Endothelial cell of umbilical vein (primary cell): ENCODE measurements around the gene TSPYL2. TPM values are rescaled to one million over a fixed set of nuclear protein-coding genes. Genes with fewer than 3 reads are reported as not detected.
A peak's percentile ranks its signal among the peaks of the same experiment; 100 is the strongest.

Experiments
- BruUV-seq: library from RNA; stranded (reverse); fragments of 400-500 nt; replicated peaks from 2 replicates; lab custom pipeline; 2021; lab: Mats Ljungman, UMichigan
- CTCF ChIA-PET: fragments of 300-600, 350-600 bp; sonication (Branson Sonifier 250); formaldehyde crosslinking; loops from one replicate; lab custom pipeline; 2021; ENCODE audit warnings: antibody characterized with exemption, inconsistent platforms; lab: Charles Lee
- POLR2A ChIA-PET: fragments of 300-600, 350-600 bp; sonication (Branson Sonifier 250); formaldehyde crosslinking; loops from one replicate; lab custom pipeline; 2021; ENCODE audit warnings: antibody characterized with exemption, inconsistent platforms; lab: Charles Lee
- DNase-seq: peaks from one replicate; pipeline ENCODE4 v3.0.0-alpha.2; 2011; ENCODE audit warnings: low read depth, low spot score
- FAIRE-seq: peaks from 2 replicates; lab custom pipeline; 2011; peaks lifted over from hg19 to GRCh38; lab: Jason Lieb, UNC
- H2AFZ ChIP-seq: 2 replicates; pipeline ENCODE4 v1.6.0; 2012; ENCODE audit warnings: low read depth, low read length, control low read depth, inconsistent platforms
- H3K27ac ChIP-seq: 2 replicates; pipeline ENCODE4 v1.5.1; 2011; ENCODE audit warnings: low read depth, mild to moderate bottlenecking, control low read depth, low read length, moderate library complexity; ENCODE audit not compliant: insufficient read depth
- H3K27me3 ChIP-seq, 2 experiments: 2 replicates each; pipeline versions ENCODE4 v1.6.0 to v1.6.1; 2011; ENCODE audit warnings: low read length in 2 of 2, mixed read lengths in 1 of 2; ENCODE audit not compliant: control insufficient read depth in 2 of 2, insufficient read depth in 2 of 2
- H3K36me3 ChIP-seq, 2 experiments: 2 replicates in 1 of 2; 3 replicates in 1 of 2; pipeline ENCODE4 v1.5.1; 2011; ENCODE audit warnings: low read length in 2 of 2, mild to moderate bottlenecking in 1 of 2, moderate library complexity in 1 of 2; ENCODE audit not compliant: control insufficient read depth in 2 of 2, insufficient read depth in 2 of 2; ENCODE audit errors: extremely low read depth in 1 of 2
- H3K4me1 ChIP-seq: 3 replicates; pipeline ENCODE4 v1.5.1; 2011; ENCODE audit warnings: mild to moderate bottlenecking, low read length; ENCODE audit not compliant: control insufficient read depth, insufficient read depth; ENCODE audit errors: extremely low read depth
- H3K4me2 ChIP-seq: 2 replicates; pipeline ENCODE4 v1.6.1; 2011; ENCODE audit warnings: low read length, control low read depth, mixed read lengths; ENCODE audit not compliant: insufficient read depth
- H3K4me3 ChIP-seq, 3 experiments: fragments of 200-600 bp in 1 of 3; sonication (generic), shearing (Covaris generic) in 1 of 3; replicated peaks in 1 of 3; 2 replicates each; pipeline ENCODE4 v1.5.1; 2011 to 2016; ENCODE audit warnings: control low read depth in 3 of 3, low read length in 3 of 3, mild to moderate bottlenecking in 2 of 3, inconsistent platforms in 1 of 3, low read depth in 1 of 3, moderate library complexity in 1 of 3; ENCODE audit not compliant: insufficient read depth in 1 of 3
- H3K79me2 ChIP-seq: 2 replicates; pipeline ENCODE4 v1.6.0; 2012; ENCODE audit warnings: low read length, inconsistent platforms; ENCODE audit not compliant: control insufficient read depth, insufficient read depth
- H3K9ac ChIP-seq: replicated peaks from 2 replicates; pipeline ENCODE3; 2011; ENCODE audit warnings: low read length, control low read depth; ENCODE audit not compliant: insufficient read depth; ENCODE audit errors: extremely low read depth
- H3K9me1 ChIP-seq: replicated peaks from 3 replicates; pipeline ENCODE4 v1.6.0; 2011; ENCODE audit warnings: mild to moderate bottlenecking, low read length; ENCODE audit not compliant: control insufficient read depth, insufficient read depth; ENCODE audit errors: extremely low read depth
- H3K9me3 ChIP-seq: replicated peaks from 2 replicates; pipeline ENCODE4 v1.5.1; 2012; ENCODE audit warnings: low read length, inconsistent platforms; ENCODE audit not compliant: control insufficient read depth, insufficient read depth
- H4K20me1 ChIP-seq: replicated peaks from 2 replicates; pipeline ENCODE3; 2011; ENCODE audit warnings: mild to moderate bottlenecking, low read length; ENCODE audit not compliant: control insufficient read depth, insufficient read depth; ENCODE audit errors: extremely low read depth
- EZH2 ChIP-seq: IDR thresholded peaks from 2 replicates; pipeline ENCODE4 v1.6.1; 2012; ENCODE audit warnings: borderline replicate concordance, low read depth, mild to moderate bottlenecking, moderate library complexity, low read length, inconsistent platforms; ENCODE audit not compliant: severe bottlenecking
- GATA2 ChIP-seq: IDR thresholded peaks from 2 replicates; pipeline ENCODE4 v1.7.0; 2011; ENCODE audit warnings: low read depth, mild to moderate bottlenecking, moderate library complexity, mixed read lengths, low read length; ENCODE audit not compliant: insufficient read length, insufficient read depth
- JUN ChIP-seq: IDR thresholded peaks from 2 replicates; pipeline ENCODE4 v1.6.1; 2011; ENCODE audit warnings: borderline replicate concordance, low read depth; ENCODE audit not compliant: insufficient read length, insufficient read depth
- MYC ChIP-seq: IDR thresholded peaks from one replicate; pipeline ENCODE4 v1.6.1; 2011; ENCODE audit warnings: mild to moderate bottlenecking, low read depth, low read length
- POLR2A ChIP-seq: IDR thresholded peaks from 2 replicates; pipeline ENCODE4 v1.6.1; 2012; ENCODE audit warnings: low read depth, mild to moderate bottlenecking, control low read depth, low read length
- POLR2AphosphoS5 ChIP-seq: IDR thresholded peaks from 2 replicates; pipeline ENCODE4 v1.6.1; 2012; ENCODE audit warnings: low read depth, mild to moderate bottlenecking, control low read depth, low read length, moderate library complexity; ENCODE audit not compliant: insufficient read depth
- dilution Hi-C: fragments of 300-500 bp; cut with MboI; formaldehyde crosslinking; loops from one replicate; pipeline ENCODE4 v1.15.0; 2019; ENCODE audit warnings: low sequenced_read_pairs; ENCODE audit not compliant: extremely low pct_ligation_motif_present
- intact Hi-C: fragments of 100-400 bp; cut with micrococcal nuclease; formaldehyde crosslinking; loops from one replicate; pipeline ENCODE4 v1.10.0; 2022
- polyA plus RNA-seq, 4 experiments: library from polyadenylated mRNA; depleted of rRNA in 3 of 4; stranded (reverse) in 3 of 4; unstranded in 1 of 4; fragments of >200 nt; gene quantifications; 2 replicates each; pipeline versions ENCODE4 v1.2.1 to v1.2.3, GENCODE V29; 2011 to 2012; ENCODE audit warnings: missing spikeins in 1 of 4
- total RNA-seq: library from RNA; stranded (reverse); gene quantifications from 2 replicates; pipeline ENCODE4 v1.2.3, GENCODE V29; 2021
- TF ChIP-seq, protein P1 (sequence below), 2 donors: IDR thresholded peaks; 1 replicate in 1 of 2; 2 replicates in 1 of 2; pipeline ENCODE4 v1.5.1; 2011; ENCODE audit warnings: low read length in 2 of 2, mild to moderate bottlenecking in 2 of 2, moderate library complexity in 2 of 2, control low read depth in 1 of 2, inconsistent platforms in 1 of 2, low read depth in 1 of 2; ENCODE audit not compliant: insufficient read depth in 1 of 2; ENCODE audit errors: extremely low read depth in 1 of 2
- TF ChIP-seq, protein P2 (sequence below): IDR thresholded peaks from 2 replicates; pipeline ENCODE4 v1.6.1; 2011; ENCODE audit not compliant: insufficient read depth, insufficient read length

TSPYL2 gene
- total and polyA plus RNA-seq, 2 donors (not counting 3 experiments of a cell fraction or from before 2014, with no cell fraction given), result 17.3 to 17.8 TPM

DNA sequence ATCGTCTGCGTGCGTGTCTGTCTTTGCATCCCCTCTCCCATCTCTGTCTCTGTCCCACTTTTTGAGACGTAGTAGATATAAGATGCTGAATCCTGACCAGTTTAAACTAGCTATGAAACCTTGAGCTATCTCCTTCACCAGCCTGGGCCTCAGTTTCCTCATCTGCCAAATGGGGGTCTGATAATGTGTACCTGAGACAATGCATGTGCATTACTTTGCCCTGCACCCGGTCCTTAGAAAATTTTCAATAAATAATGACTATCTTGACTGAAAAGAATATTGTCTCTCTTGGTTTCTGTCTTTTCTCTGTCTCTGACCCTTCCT is 12.4 kb downstream of the TSPYL2 start:
- Histone ChIP-seq H2AFZ (peak overlapping the region; percentile 12), H3K36me3 (no peaks in the 10 kb centered on the region), H3K9me1 (no peaks in the 10 kb centered on the region), H3K4me1 (peaks cover 12% of the 10 kb centered on the region), H3K79me2 (no peaks in the 10 kb centered on the region), H3K27me3 (no peaks in the 10 kb centered on the region), H4K20me1 (no peaks in the 10 kb centered on the region), H3K4me3 (peak overlapping the region; percentile 2 to 72 (median 70)), H3K4me2 (peak overlapping the region; percentile 78), H3K27ac (no peak overlapping the region), H3K9ac (peak overlapping the region; percentile 27), H3K9me3 (no peaks in the 10 kb centered on the region)
- ChIA-PET CTCF (no interaction called here), POLR2A (no interaction called here)
- FAIRE-seq, result no peak
- intact Hi-C loops, result loop anchor here (10.0 kb wide), 1 partner anchor 330 kb away; the partner anchor contains the start of genes RIBC1 and SMC1A
- TF ChIP-seq, protein P1, sequence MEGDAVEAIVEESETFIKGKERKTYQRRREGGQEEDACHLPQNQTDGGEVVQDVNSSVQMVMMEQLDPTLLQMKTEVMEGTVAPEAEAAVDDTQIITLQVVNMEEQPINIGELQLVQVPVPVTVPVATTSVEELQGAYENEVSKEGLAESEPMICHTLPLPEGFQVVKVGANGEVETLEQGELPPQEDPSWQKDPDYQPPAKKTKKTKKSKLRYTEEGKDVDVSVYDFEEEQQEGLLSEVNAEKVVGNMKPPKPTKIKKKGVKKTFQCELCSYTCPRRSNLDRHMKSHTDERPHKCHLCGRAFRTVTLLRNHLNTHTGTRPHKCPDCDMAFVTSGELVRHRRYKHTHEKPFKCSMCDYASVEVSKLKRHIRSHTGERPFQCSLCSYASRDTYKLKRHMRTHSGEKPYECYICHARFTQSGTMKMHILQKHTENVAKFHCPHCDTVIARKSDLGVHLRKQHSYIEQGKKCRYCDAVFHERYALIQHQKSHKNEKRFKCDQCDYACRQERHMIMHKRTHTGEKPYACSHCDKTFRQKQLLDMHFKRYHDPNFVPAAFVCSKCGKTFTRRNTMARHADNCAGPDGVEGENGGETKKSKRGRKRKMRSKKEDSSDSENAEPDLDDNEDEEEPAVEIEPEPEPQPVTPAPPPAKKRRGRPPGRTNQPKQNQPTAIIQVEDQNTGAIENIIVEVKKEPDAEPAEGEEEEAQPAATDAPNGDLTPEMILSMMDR (IDR thresholded peaks at IDR 0.05; ENCODE audit: extremely low read depth in 1 of 2, insufficient read depth in 1 of 2, low read depth in 1 of 2, low read length in 2 of 2), result no peak
- no peak for TF ChIP-seq MYC
- TF ChIP-seq EZH2, result no peak
- TF ChIP-seq GATA2, result no peak
- no peak for TF ChIP-seq POLR2A
- no peak for TF ChIP-seq POLR2AphosphoS5
- TF ChIP-seq, protein P2, sequence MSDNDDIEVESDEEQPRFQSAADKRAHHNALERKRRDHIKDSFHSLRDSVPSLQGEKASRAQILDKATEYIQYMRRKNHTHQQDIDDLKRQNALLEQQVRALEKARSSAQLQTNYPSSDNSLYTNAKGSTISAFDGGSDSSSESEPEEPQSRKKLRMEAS, result no peak
- TF ChIP-seq JUN, result no peak
- no TSS peak for BruUV-seq
- no peak for DNase-seq
- dilution Hi-C loops, result no loop called here
